ENCODE data around the gene C17orf78. TPM values are rescaled to one million over a fixed set of nuclear protein-coding genes. Genes with fewer than 3 reads are reported as not detected.

C17orf78 gene
- total and polyA plus RNA-seq, 2 of the 8 experiments (the other 6 are each of a cell fraction or from before 2014, with no cell fraction given), result not detected

GRCh38 chr17:37358830-37359681 lies 16.7 kb upstream of the C17orf78 start (continued):
- TF ChIP-seq CHD7 (IDR thresholded peaks at IDR 0.05; ENCODE audit: insufficient replicate concordance, low read length) (no peak), CREB1 (IDR thresholded peaks at IDR 0.05) (no peak), SIX5 (IDR thresholded peaks at IDR 0.05; ENCODE audit: low read depth, low read length) (no peak), ATF3 (IDR thresholded peaks at IDR 0.05; ENCODE audit: insufficient read depth, low read depth, low read length) (no peak), TCF12 (IDR thresholded peaks at IDR 0.05; ENCODE audit: low read depth, low read length) (0 out of 2 replicates have a peak, but pooled peaks have one; percentile 5), YY1 (IDR thresholded peaks at IDR 0.05; ENCODE audit: low read depth, low read length) (0 out of 2 replicates have a peak, but pooled peaks have one; percentile 64), JUN (IDR thresholded peaks at IDR 0.05; ENCODE audit: low read depth, low read length) (no peak), SRF (IDR thresholded peaks at IDR 0.05; ENCODE audit: low read depth, low read length) (no peak), FOSL1 (IDR thresholded peaks at IDR 0.05; ENCODE audit: insufficient read depth, low read depth, low read length) (no peak)

Measured in H1 (cell line).